ENCODE measurements around the gene PLEKHS1.

PLEKHS1 gene

DNA sequence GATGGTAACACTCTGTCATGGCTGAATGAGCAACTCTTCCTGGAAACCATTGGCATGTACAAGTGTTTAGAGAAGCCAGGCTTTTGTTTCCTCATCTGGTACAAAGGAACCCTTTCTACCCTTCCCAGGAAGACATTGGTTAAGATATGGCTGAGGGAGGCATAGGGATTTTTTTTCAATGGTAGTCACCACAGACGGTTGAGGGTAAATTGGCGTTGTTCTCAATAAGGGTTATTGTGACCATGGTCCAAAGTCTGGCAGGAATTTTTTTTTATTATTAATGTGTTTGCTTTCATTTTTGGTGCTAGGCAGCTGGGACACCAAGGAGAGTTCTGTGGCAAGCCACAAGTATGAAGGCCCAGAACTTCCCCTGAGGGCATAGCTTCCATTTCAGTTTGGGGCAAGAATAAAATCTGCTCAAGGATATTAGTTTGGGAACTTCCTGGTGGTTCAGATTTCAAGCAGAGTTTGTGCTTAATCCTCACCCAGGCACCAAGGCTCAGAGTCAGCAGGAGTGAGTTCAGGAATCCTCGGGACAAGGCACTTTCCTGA is at the start of gene PLEKHS1:
Gene PLEKHS1 (plus strand): TSS at position 502 of the 552 bp plus-strand sequence. CDS start 3,596 bp downstream, outside the sequence.
- no peak for DNase-seq

DNA sequence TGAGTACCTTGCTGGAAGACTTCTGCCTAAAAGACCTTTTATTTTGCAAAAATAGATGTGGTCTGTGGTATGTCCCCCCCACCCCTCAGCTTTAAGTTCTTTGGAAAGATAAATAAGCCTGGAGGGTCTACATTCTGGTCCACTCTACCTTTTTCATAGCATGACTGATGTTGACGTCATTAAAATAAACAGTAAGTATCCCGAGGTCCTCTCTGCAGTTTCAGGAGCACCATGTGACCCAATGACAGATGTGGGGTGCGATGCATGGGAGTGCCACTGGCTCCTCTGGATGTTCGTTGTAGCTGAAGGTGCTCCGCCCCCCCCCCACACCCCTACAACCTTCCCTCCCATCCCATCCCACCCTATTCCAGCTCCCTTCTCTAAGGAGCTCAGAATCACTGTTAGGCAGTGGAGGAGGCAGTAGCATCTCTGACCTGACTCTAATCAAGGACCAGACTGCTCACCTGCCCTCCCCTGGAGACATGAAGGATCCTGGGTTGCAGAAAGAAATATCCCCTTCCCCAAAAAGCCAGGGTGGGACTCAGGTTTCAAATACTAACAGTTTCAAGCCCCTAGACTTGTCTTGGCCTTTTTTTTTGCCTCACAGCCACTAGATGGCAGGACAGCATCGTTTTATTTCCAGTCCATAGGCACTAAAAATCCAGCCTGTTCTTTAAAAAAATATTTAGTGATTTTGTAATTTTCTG is 46.7 kb upstream of the PLEKHS1 start:
- DNase-seq, result peak in 1 of 2 donors; percentile 13

DNA sequence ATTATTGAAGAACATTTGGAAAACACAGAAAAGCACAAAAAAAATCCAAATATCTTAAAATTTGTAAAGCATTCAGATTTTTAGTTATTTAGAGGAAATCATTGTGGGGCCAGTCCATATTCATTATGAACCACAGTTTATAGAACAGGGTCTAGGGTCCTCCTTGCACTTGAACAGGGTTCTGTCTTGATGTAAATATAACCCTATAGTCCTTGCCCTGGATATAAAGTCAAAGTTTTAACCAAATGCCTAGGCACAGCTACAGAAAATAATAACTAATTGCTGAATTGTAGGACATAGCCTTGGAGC is 46.2 kb upstream of the PLEKHS1 start:
- DNase-seq, result no peak

DNA sequence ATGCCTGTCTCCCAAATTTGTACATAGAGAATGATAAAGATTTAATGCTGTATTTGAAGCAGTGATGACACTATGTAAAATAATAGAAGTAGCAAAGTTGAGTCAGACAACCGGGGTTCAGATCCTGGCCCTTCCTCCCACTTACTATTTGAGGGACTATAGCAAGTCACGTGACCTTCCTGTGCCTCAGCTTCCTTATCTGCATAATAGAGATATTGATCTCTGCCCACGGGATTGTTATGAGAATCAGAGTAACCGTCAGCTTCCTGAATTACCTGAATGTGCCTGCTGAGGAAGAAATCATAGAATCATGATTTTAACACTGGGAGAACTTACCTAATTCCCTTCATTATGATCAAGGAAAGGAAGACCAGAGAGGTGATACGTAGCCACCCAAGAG is 44.9 kb upstream of the PLEKHS1 start:
- no peak for DNase-seq

DNA sequence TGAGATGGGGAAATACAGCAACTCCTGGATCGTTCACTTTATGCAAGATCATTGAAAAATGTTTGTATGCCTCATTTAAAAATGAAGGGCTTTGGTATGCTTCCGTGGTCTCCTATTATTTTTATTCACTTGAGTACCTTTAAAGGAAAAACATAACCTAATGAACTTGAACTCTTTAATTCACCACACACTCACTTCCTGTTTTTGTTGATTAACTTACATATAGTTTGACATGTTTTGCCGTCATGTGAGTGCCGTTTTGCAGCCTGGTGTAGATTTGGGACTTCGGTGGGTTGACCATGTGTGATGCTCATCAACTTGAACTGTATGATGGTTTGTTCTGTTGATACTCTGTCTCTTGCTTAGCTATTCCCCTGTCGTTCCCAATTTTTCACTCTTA is 42.8 kb upstream of the PLEKHS1 start:
- DNase-seq, result no peak

DNA sequence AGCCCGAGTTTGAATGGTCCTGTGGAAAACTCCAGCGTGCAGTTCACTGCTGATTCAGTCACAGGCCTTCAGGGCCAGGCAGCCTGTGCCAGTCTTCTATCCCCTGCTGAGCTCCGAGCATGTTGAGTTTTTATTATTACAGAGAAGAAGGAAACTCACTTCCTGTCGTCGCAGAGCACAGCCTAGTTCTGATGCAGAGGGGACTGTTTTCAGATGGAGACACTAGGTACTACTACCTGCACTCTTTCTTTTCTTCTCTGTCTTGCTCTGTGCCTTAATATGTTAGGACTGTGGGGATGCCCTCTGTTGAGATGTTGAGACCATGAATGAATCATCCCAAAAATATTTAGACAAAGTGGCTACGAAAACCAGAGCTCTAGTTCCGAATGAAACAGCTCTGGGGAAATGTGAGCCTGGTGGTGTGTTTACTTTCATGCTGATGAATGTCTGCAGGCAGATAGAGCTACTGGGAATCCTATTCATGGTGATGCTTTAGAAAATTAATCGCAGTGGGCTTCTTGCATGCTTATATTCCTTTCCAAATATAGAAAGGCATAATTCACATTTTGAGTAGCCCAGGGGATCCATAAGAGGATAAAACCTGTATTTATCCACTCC is 42.2 kb upstream of the PLEKHS1 start:
- DNase-seq, result no peak

DNA sequence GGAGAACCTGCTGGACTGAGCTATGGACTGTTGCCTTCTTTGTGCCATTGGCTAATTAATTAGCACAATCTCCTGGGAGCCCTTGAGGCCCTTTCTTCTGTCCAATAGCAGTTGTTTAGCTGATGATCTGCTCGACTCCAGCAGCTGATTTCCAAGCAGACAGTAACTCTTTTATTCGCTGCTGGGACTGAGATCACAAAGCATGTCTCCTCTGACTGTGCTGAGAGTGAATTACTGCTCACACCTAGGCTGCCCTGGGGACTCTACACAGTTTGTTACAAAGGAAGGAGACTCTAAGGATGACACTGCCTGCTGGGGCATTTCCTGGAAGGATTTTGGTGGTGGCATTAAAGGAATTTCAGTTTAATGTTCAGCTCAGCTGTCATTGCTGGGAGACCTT is 40.3 kb upstream of the PLEKHS1 start:
- no peak for DNase-seq

DNA sequence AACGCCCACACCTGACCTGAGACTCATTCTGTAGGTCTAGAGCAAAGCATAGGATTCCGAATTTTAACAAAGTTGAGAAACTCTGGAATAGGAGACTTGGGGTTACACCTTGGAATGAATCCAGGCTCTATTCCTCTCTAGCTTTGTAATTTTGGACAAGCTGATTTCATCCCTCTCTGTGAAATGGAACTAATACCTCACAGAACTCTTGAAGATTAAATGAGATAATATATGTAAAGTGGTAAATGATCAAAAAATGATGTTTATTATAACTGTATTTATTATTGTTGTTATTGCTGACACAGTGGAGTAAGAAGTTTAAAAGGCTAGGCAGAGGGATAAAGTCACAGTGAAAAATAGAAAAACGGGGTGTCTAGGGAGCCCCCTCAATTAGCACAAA is 39.5 kb upstream of the PLEKHS1 start:
- DNase-seq, result no peak

DNA sequence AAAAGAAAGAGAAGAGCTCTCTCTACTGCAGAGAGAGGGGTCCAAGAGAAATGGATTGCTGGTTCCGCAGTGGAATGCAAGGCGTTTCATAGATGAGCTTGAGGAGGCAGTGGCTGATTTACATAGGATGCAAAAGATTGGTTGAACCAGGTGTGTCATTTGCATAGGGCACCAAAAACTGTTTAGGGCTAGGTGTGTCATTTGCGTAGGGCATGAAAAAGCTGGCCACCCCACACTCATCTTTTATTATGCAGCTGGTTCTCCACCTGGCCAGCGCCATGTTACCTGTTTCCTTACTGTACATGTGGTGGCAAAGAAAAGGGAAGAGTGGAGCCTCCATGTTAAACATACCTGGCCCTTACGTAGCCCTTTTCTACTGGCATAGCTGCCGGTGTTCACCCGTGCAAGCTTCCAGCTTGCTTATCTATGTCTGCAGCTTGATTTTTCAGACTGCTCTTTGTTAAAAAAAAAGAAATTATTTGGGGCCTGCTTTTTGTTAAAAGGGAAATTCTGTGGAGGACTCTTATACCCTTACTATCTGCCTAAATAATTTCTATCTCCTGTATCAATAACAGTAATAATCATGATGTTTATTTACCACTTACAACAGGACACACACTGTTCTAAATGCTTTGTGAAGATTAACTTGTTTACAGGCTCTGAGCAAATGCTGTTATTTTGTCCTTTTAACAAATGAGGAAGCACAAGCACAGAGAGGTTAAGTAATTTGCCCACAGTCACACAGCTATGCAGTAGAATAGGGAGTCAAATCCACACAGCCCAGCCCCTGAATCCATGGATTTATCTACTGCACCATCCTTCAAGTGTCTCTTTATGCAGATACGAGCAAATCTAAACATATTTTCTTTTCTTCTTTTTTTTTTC is 38.5 kb upstream of the PLEKHS1 start:
- no peak for DNase-seq

DNA sequence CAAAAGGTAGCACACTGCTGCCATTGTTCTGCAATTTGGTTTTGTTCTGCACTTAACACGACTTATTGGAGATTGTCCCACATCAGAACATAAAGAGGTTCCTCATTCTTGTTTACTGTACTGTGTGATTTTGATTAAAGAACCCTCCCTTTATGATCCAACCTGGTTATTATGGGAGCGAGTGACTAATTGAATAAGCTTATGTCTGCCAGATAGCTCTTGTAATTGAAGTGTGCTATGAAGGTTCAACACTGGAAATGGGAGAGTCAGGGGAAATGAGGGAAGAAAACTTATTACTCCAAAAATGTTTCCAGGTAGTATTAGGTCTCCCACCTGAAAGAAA is 37.9 kb upstream of the PLEKHS1 start:
- DNase-seq, result no peak

DNA sequence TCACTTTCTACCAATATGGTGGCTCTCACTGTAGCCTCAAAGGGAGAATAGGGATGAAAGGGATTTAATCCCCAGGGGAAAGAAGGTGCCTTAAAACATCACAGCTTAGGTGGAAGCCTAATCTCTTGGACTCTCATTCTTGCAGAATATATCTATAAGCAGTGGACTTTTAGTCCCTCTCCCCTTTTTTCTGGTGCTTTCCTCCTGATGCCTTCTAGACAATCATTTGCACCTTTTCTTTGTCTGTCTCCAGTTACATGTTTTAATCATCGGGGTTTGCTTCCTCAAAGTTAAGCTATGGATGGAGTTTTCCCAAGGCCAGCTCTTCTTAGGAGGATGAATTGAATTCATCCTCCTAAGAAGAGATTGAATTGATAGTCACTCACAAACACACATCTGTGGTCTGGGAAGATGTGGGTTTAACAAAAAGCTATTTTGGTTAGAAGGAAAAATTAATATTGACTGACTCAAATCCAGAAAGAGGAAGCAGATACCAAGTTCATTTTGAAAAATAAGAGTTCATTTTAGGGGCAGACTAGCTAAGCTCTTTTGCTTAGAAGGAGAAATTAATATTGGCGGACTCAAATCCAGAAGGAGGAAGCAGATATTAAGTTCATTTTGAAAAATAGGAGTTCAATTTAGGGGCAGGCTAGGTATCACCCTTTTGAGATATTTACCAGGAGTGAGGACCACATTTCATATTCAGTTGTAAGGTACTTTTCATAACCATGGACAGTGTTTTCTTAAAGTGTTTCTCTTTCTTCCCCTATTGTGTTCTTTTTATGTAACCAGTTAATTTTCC is 35.2 kb upstream of the PLEKHS1 start:
- no peak for DNase-seq

DNA sequence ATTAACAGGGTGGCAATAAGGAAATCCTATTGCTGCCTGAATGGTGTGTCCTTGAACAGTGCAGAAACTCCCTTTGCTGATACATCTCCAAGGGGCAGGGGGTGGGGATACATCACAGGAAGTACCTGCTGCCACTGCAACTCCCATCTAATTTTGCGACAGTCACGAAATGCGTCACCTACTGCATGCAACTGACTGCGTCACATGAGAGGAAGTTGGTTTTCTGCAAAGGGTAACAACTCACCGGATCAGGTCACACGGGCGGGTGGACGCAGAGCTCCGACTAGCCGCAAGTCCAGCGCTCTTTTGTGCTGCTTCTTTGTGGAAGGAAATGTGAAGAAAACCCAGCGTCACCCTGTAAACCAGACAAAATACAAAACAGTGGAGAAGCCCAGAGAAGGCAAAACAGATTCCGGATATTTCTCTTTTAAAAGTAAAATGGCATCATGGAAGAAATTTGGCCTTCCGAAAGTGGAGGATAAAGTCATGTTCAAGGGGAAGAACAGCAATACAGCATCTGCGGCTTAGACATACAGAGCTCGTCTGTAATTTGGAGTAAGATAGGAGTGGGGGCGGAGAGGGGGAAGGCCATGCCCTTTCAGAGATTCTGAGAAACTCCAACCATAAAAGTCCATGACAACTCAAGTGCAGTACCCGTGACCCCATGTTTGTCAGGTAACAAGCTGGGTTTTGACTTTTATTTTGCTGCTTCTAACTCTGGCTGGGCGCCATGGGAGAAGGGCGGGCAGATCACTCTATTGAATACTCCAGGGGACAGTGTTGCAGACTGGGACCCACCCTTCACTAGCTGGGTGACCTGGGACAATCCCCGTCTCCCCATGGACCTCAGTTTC is 32.3 kb upstream of the PLEKHS1 start:
- DNase-seq, result no peak

DNA sequence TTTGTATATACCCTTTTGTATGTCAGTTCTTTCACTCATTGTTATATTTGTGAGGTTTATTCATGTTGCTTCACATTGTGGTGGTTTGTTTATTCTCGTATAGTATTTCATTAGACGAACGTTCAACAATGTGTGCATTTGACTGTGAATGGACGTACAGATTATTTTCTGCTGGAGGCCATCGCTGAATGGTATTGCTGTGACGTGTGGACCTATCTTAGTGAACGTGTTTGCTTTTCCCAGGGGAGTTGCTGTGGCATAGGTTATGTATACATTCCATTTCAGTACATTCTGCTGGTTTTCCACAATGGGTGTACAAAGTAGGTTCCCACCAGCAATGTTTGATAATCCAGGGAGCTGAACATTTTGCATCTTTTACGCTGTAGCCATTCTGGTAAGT is 31.1 kb upstream of the PLEKHS1 start:
- DNase-seq, result no peak

DNA sequence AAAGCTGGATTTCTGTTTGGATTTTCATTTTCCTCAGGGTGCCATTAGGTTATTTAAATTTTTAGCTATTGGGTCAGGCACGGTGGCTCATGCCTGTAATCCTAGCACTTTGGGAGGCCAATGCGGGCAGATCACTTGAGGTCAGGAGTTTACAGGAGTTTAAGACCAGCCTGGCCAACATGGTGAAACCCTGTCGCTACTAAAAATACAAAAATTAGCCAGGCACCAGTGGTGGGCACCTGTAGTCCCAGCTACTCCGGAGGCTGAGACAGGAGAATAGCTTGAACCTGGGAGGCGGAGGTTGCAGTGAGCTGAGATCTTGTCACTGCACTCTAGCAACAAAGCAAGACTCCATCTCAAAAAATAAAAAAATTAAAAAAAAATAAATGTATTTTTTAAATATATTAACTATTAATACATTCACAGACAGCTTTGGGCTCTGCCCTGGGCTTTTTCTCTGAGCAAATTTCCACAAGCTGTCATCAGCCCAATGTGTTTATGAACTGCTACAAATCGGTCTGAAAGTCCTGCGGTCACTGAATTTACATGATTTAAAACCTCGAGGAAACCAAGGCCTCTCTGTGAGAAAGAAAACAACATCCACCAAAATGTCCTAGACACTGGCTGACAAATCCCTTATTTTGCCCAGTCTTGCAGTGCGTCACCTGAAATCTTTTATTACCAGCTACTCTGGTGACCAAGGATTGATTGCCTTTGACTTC is 19.2 kb upstream of the PLEKHS1 start:
- no peak for DNase-seq

DNA sequence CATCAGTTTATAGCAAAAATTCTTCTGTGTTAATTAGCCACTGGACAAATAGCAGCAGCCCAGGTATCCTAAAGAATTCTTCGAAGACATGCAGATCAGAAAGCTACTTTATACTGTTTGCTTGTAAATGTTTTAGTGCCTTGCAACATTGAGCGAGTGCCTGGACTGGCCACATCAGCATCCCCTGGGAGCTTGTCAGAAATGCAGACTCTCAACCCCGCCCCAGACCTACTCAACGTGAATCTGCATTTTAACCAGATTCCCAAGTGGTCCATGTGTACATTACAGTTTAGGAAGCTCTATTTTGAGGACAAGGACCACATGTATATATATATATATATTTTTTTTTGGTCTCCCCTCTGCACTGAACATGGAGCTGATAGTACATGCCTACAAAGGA is 18.5 kb upstream of the PLEKHS1 start:
- DNase-seq, result no peak

DNA sequence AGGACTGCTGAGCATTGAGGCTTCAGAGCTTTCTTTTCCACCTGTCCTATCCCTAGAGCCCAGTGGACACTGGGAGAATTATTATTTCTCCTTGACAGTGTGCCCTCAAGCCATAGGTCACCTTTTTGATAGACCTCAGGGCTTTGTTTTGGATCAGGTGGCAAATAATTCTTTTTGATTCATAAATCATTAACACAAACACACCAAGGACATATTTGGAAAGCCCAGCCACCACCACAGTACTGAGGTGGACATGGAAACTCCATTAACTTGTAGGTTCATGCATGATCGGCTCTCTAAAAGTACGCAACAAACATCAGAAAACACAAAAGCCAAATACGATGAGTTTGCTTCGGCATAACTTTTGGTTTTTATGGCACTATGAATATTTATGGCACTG is 17.8 kb upstream of the PLEKHS1 start:
- no peak for DNase-seq

DNA sequence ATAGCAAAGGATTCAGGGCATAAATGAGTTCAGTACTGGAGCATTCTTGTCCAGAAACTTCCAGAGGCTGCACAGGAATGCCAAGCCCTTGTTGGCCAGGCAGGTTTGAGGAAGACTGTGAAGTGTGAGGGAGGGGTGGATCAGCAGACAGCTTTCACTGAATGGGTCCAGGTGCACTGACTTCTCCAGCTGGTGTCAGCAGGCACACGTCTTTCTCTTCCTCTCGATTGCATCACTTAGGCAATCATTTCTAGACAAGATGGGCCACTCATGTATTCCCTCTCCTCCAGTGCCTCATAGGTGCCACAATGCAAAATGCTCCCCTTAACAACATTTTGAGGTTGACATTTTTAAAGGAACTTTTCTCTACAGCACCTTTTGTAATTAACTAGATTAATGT is 15.6 kb upstream of the PLEKHS1 start:
- no peak for DNase-seq

DNA sequence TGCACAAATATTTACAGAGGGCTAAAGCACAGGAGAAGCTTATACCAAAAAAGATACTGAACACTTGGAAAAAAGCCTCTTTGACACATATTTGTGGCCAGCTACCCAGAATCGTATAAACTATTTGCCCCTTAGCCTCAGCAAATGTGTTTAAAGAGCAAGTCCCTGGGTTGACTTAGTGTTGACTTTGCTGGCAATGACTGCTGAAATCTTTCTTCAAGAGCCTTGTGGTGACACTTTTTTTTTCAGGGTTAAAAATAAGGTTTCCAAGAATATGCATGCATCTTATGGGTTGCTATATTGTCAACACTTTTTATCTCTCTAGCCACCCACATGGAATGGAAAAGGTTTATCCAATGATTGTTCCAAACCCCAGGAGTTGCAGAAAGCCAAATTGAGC is 14.9 kb upstream of the PLEKHS1 start:
- no peak for DNase-seq

DNA sequence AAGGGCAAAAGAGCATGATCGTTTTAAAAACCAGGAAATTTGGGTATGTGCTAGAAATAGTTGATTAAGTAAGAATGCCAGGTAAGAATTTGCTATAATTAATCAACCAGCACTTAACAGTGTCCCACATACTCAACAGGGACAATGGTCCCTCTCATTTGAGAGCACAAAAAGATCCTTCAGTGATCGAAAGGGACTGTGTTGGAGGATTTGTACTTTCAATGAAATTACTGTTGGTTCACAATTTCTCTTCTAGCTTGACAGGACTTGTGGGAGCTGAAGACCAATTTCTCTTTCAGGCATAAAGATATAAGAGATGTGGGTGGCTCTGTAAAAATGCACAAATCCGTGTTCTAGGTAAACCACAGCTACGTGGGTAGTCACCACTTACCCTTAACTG is 12.5 kb upstream of the PLEKHS1 start:
- no peak for DNase-seq

DNA sequence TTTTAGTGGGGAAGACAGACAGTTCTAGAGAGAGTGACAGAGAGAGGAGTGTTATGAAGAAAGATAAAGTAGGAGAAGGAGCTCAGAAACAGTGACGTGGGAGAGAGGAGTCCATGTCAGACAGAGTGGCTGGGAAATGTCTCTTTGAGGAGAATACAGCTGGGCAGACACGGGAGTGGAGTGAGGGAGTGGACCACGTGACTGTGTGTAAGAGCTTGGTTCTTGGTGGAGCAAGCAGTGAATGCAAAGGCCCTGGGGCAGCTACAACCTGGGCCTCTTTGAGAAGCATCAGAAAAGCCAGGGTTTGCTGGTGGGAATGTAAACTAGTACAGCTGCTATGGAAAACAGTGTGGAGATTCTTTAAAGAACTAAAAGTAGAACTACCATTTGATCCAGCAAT is 11.9 kb upstream of the PLEKHS1 start:
- DNase-seq, result no peak

DNA sequence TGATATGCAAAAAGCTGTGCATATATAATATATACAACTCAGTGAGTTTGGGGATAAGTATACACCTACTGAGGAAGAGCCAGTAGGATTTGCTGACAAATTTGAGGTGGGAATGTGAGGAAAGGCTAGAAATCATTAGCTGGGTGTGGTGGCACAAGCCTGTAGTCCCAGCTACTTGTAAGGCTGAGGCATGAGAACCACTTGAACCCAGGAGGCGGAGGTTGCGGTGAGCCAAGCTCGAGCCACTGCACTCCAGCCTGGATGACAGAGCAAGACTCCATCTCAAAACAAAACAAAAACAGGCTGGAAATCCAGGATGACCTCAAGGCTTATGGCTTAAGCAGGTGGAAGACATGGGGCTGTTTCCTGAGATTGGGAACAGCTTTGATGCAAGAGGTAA is 10.6 kb upstream of the PLEKHS1 start:
- no peak for DNase-seq

Measured in stimulated activated CD4-positive, alpha-beta T cell treated with anti-CD3 and anti-CD28 coated beads, Interleukin-2, amount 100 ng/mL, for 48 hours (primary cell).